Panc1 (cell line): Measurements from ENCODE around the gene ENOX1. TPM values are rescaled to one million over a fixed set of nuclear protein-coding genes. Genes with fewer than 3 reads are reported as not detected.

Experiments used
- ATAC-seq: fragments of 200-7000 bp; cut with Tn5 transposase; 2 replicates; pipeline ENCODE4 v1.9.1; 2020; ENCODE audit warnings: mild to moderate bottlenecking, moderate library complexity
- BruUV-seq: library from RNA; stranded (reverse); fragments of 400-500 nt; replicated peaks from 2 replicates; lab custom pipeline; 2021; lab: Mats Ljungman, UMichigan
- CTCF ChIA-PET: fragments of 300-600 bp; sonication (Branson Sonifier 250); formaldehyde crosslinking; loops from one replicate; lab custom pipeline; 2022; ENCODE audit warnings: antibody characterized with exemption; lab: Charles Lee
- POLR2A ChIA-PET: fragments of 300-600 bp; sonication (Branson Sonifier 250); formaldehyde crosslinking; loops from one replicate; lab custom pipeline; 2022; ENCODE audit warnings: antibody characterized with exemption; lab: Charles Lee
- DNase-seq: peaks from one replicate; pipeline ENCODE4 v3.0.0-alpha.2; 2010; ENCODE audit warnings: low read depth, low spot score
- H3K27ac ChIP-seq: 2 replicates; pipeline ENCODE4 v1.5.1; 2011; ENCODE audit warnings: mild to moderate bottlenecking, low read length, inconsistent platforms
- H3K27me3 ChIP-seq: fragments of 200-500 bp; sonication (Bioruptor generic); 2 replicates; pipeline ENCODE4 v1.6.0; 2014; ENCODE audit warnings: low read length, inconsistent platforms; ENCODE audit not compliant: control insufficient read depth, insufficient read depth
- H3K36me3 ChIP-seq: fragments of 200-500 bp; sonication (Bioruptor generic); 2 replicates; pipeline ENCODE4 v1.5.1; 2014; ENCODE audit warnings: inconsistent platforms, mild to moderate bottlenecking, low read length, moderate library complexity; ENCODE audit not compliant: control insufficient read depth, insufficient read depth
- H3K4me1 ChIP-seq: 2 replicates; pipeline ENCODE4 v1.5.1; 2011; ENCODE audit warnings: inconsistent platforms, mild to moderate bottlenecking, low read length, moderate library complexity; ENCODE audit not compliant: control insufficient read depth, insufficient read depth
- H3K4me3 ChIP-seq, 2 experiments: 2 replicates each; pipeline ENCODE4 v1.5.1; 2011 to 2012; ENCODE audit warnings: low read depth in 2 of 2, low read length in 2 of 2, mild to moderate bottlenecking in 2 of 2, inconsistent platforms in 1 of 2, moderate library complexity in 1 of 2
- H3K9me3 ChIP-seq: fragments of 200-500 bp; sonication (Bioruptor generic); 2 replicates; pipeline ENCODE4 v1.5.1; 2014; ENCODE audit warnings: low read depth, mild to moderate bottlenecking, inconsistent platforms, low read length, moderate library complexity; ENCODE audit not compliant: control insufficient read depth, insufficient read depth
- CTCF ChIP-seq: fragments of 450-650 bp; IDR thresholded peaks from 2 replicates; pipeline ENCODE4 v1.5.1; 2017; ENCODE audit warnings: mild to moderate bottlenecking
- POLR2AphosphoS5 ChIP-seq: IDR thresholded peaks from 2 replicates; pipeline ENCODE4 v1.6.1; 2012; ENCODE audit warnings: mild to moderate bottlenecking, low read depth, low read length, moderate library complexity
- SIN3A ChIP-seq: IDR thresholded peaks from 2 replicates; pipeline ENCODE4 v1.6.1; 2012; ENCODE audit warnings: low read depth, mild to moderate bottlenecking, low read length, moderate library complexity, borderline replicate concordance; ENCODE audit not compliant: insufficient read depth
- TCF7L2 ChIP-seq: IDR thresholded peaks from 2 replicates; pipeline ENCODE4 v1.6.1; 2011; ENCODE audit warnings: mild to moderate bottlenecking, low read depth, low read length, inconsistent platforms
- in situ Hi-C: cut with HindIII; loops from 2 replicates; pipeline ENCODE4 v1.10.0; 2016; ENCODE audit warnings: low sequenced_read_pairs, low pct_unique_long_range_greater_than_20kb
- intact Hi-C: fragments of 100-400 bp; cut with micrococcal nuclease; formaldehyde crosslinking; loops from one replicate; pipeline ENCODE4 v1.10.0; 2022; ENCODE audit not compliant: unreplicated experiment
- total RNA-seq: library from RNA; stranded (reverse); gene quantifications from one replicate; pipeline ENCODE4 v1.2.1, GENCODE V29; 2021; ENCODE audit not compliant: unreplicated experiment
- TF ChIP-seq, protein P1 (sequence below), 2 experiments: IDR thresholded peaks; 2 replicates each; pipeline ENCODE4 v1.6.1; 2011 to 2012; ENCODE audit warnings: low read depth in 2 of 2, control low read depth in 1 of 2, low read length in 1 of 2, mild to moderate bottlenecking in 1 of 2, moderate library complexity in 1 of 2; ENCODE audit not compliant: insufficient read depth in 1 of 2

The ENOX1 gene
- total RNA-seq, 1 experiment from 2014 or later = 0.23 TPM

DNA sequence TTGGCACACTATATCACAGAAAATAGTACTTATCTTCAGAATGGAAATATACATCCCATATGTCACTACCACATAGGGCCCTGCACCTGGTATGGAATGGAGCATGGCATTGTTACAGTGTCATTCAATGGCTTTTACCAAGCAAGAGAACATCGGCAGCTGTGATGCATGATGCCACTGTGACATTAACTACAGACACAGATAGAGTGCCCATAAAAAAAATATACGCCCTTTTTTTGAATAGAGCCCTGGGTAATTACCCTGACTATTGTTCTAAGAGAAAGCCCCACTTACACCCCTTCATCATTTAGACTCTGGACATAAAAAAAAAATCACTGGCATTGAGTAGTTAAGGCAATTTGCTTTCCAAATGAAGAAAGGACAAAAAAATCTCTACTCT, 443.1 kb downstream of the ENOX1 start:
- no peak for ATAC-seq
- TF ChIP-seq POLR2AphosphoS5 = no peak
- TF ChIP-seq, protein P1, sequence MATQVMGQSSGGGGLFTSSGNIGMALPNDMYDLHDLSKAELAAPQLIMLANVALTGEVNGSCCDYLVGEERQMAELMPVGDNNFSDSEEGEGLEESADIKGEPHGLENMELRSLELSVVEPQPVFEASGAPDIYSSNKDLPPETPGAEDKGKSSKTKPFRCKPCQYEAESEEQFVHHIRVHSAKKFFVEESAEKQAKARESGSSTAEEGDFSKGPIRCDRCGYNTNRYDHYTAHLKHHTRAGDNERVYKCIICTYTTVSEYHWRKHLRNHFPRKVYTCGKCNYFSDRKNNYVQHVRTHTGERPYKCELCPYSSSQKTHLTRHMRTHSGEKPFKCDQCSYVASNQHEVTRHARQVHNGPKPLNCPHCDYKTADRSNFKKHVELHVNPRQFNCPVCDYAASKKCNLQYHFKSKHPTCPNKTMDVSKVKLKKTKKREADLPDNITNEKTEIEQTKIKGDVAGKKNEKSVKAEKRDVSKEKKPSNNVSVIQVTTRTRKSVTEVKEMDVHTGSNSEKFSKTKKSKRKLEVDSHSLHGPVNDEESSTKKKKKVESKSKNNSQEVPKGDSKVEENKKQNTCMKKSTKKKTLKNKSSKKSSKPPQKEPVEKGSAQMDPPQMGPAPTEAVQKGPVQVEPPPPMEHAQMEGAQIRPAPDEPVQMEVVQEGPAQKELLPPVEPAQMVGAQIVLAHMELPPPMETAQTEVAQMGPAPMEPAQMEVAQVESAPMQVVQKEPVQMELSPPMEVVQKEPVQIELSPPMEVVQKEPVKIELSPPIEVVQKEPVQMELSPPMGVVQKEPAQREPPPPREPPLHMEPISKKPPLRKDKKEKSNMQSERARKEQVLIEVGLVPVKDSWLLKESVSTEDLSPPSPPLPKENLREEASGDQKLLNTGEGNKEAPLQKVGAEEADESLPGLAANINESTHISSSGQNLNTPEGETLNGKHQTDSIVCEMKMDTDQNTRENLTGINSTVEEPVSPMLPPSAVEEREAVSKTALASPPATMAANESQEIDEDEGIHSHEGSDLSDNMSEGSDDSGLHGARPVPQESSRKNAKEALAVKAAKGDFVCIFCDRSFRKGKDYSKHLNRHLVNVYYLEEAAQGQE (IDR thresholded peaks at IDR 0.05; ENCODE audit: insufficient read depth in 1 of 2, low read depth in 2 of 2, low read length in 1 of 2) = no peak
- no peak for TF ChIP-seq TCF7L2
- no peak for TF ChIP-seq CTCF
- no peak for TF ChIP-seq SIN3A
- POLR2A ChIA-PET = no interaction called here
- H3K27me3 ChIP-seq = no peaks in the 10 kb centered on the region
- H3K36me3 ChIP-seq = no peaks in the 10 kb centered on the region
- H3K4me1 ChIP-seq = no peaks in the 10 kb centered on the region
- H3K9me3 ChIP-seq = no peaks in the 10 kb centered on the region
- no peak overlapping the region for H3K27ac ChIP-seq
- no peak for DNase-seq
- H3K4me3 ChIP-seq = no peak overlapping the region
- in situ Hi-C loops (no loop called here), intact Hi-C loops (no loop called here)
- CTCF ChIA-PET = no interaction called here
- no TSS peak for BruUV-seq

DNA sequence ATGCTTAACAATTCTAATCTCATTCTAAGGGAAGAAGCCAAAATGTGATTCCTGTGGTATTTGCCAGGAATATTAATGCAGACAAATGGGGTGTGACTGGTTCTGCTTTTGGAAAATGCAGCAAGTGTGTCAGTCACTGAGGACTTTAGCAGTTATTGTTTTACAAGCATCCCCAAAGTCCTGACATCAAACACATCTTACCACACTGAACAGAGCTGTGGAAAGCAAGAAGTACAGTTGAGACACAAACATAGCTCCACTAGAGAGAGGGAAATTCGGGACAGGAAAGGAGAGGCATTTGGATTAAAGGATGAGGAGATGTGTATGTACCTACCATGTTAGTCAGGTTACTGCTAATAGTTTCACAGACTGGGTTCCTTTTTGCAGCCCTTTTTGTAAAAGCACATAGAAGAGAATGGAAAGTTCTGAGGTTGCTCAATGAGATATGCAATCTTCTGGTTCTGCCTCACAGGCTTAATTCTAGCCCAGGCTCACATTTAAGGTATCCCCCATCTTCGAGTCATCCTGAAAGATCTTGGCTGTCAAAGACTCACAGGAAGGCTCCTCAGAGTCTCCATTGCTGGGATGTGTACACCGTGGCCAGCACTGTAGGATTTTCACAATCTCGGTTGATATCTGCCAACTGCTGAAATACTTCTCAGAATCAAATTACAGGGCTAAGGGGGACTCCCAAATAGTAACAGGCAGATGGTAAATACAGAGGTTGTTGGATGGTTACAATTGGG, 446.8 kb downstream of the ENOX1 start:
- intact Hi-C loops (no loop called here), in situ Hi-C loops (no loop called here)
- no peak for TF ChIP-seq TCF7L2
- TF ChIP-seq SIN3A = no peak
- TF ChIP-seq, protein P1 (IDR thresholded peaks at IDR 0.05; ENCODE audit: insufficient read depth in 1 of 2, low read depth in 2 of 2, low read length in 1 of 2) = no peak
- no peak for TF ChIP-seq POLR2AphosphoS5
- H3K36me3 ChIP-seq = no peaks in the 10 kb centered on the region
- BruUV-seq = no TSS peak
- no peak for DNase-seq
- no peaks in the 10 kb centered on the region for H3K27me3 ChIP-seq
- no peak overlapping the region for H3K4me3 ChIP-seq
- no peaks in the 10 kb centered on the region for H3K9me3 ChIP-seq
- no peak overlapping the region for H3K27ac ChIP-seq
- no peak for ATAC-seq
- ChIA-PET POLR2A (no interaction called here), CTCF (no interaction called here)
- H3K4me1 ChIP-seq = no peaks in the 10 kb centered on the region
